H1 (cell line): Measurements from ENCODE around the gene AKAP7. TPM values are rescaled to one million over a fixed set of nuclear protein-coding genes. Genes with fewer than 3 reads are reported as not detected.
"Not testable (repeated sequence)": the region's sequence is repeated elsewhere in the genome, so short reads cannot be mapped to it uniquely, and the experiment has no call there.

Source experiments
- CTCF ChIA-PET: fragments of 300-600 bp; sonication (Branson Sonifier 250); formaldehyde crosslinking; loops from one replicate; lab custom pipeline; 2021; ENCODE audit not compliant: partially characterized antibody; lab: Charles Lee
- POLR2A ChIA-PET: fragments of 300-600 bp; sonication (Branson Sonifier 250); formaldehyde crosslinking; loops from one replicate; lab custom pipeline; 2021; ENCODE audit warnings: inconsistent platforms; ENCODE audit not compliant: partially characterized antibody; lab: Charles Lee
- DNase-seq, 2 experiments: peaks; one replicate each; pipeline versions ENCODE4 v3.0.0 to v3.0.0-alpha.2; 2010 to 2022; ENCODE audit warnings: low spot score in 2 of 2, low read depth in 1 of 2, mixed read lengths in 1 of 2
- FAIRE-seq: peaks from 2 replicates; lab custom pipeline; 2011; peaks lifted over from hg19 to GRCh38; lab: Jason Lieb, UNC
- H2AFZ ChIP-seq: 2 replicates; pipeline ENCODE4 v1.8.1; 2012; ENCODE audit warnings: low read length, inconsistent platforms
- H2AK5ac ChIP-seq: 2 replicates; pipeline ENCODE4 v1.6.1; 2013; ENCODE audit warnings: low read depth, low read length
- H2BK120ac ChIP-seq: replicated peaks from 2 replicates; pipeline ENCODE3; 2013; ENCODE audit warnings: low read depth, low read length, inconsistent platforms
- H2BK12ac ChIP-seq: 2 replicates; pipeline ENCODE4 v1.6.1; 2013; ENCODE audit warnings: low read depth, low read length
- H2BK15ac ChIP-seq: 2 replicates; pipeline ENCODE4 v1.6.1; 2013; ENCODE audit warnings: low read length
- H2BK20ac ChIP-seq: 2 replicates; pipeline ENCODE4 v1.6.1; 2013; ENCODE audit warnings: low read length
- H2BK5ac ChIP-seq: 2 replicates; pipeline ENCODE4 v1.6.1; 2013; ENCODE audit warnings: low read depth, low read length
- H3K14ac ChIP-seq: 2 replicates; pipeline ENCODE4 v1.6.1; 2013; ENCODE audit warnings: inconsistent platforms; ENCODE audit not compliant: insufficient read length
- H3K18ac ChIP-seq: 2 replicates; pipeline ENCODE4 v1.6.1; 2013; ENCODE audit warnings: low read length; ENCODE audit errors: extremely low read depth
- H3K23ac ChIP-seq: 2 replicates; pipeline ENCODE4 v1.6.1; 2013; ENCODE audit warnings: inconsistent platforms; ENCODE audit not compliant: insufficient read length
- H3K23me2 ChIP-seq: 2 replicates; pipeline ENCODE4 v1.6.1; 2013; ENCODE audit warnings: low read depth, low read length
- H3K27ac ChIP-seq: 2 replicates; pipeline ENCODE4 v1.6.1; 2011; ENCODE audit warnings: low read depth, low read length, inconsistent platforms
- H3K27me3 ChIP-seq, 4 experiments: replicated peaks in 1 of 4; 1 replicate in 1 of 4; 2 replicates in 3 of 4; pipeline versions ENCODE4 v1.6.1 to v1.8.1; 2011 to 2013; ENCODE audit warnings: low read length in 3 of 4, mild to moderate bottlenecking in 3 of 4, inconsistent platforms in 2 of 4, mixed read lengths in 2 of 4, moderate library complexity in 1 of 4; ENCODE audit not compliant: control insufficient read depth in 3 of 4, insufficient read depth in 3 of 4; ENCODE audit errors: extremely low read depth in 1 of 4
- H3K36me3 ChIP-seq, 4 experiments: 2 replicates each; pipeline versions ENCODE4 v1.6.1 to v1.8.1; 2011 to 2013; ENCODE audit warnings: mild to moderate bottlenecking in 4 of 4, low read length in 3 of 4, moderate library complexity in 2 of 4, control low read depth in 1 of 4, inconsistent platforms in 1 of 4; ENCODE audit not compliant: insufficient read depth in 4 of 4, control insufficient read depth in 2 of 4
- H3K4ac ChIP-seq: replicated peaks from 2 replicates; pipeline ENCODE3; 2013; ENCODE audit warnings: low read length, low read depth, mixed read lengths, inconsistent platforms; ENCODE audit not compliant: insufficient read length
- H3K4me1 ChIP-seq, 4 experiments: replicated peaks in 1 of 4; 1 replicate in 1 of 4; 2 replicates in 3 of 4; pipeline versions ENCODE4 v1.6.1 to v1.8.1; 2011 to 2013; ENCODE audit warnings: low read length in 3 of 4, inconsistent platforms in 2 of 4, mixed read lengths in 1 of 4; ENCODE audit not compliant: insufficient read depth in 4 of 4, control insufficient read depth in 3 of 4
- H3K4me2 ChIP-seq, 2 experiments: 2 replicates each; pipeline versions ENCODE4 v1.6.1 to v1.8.1; 2011 to 2013; ENCODE audit warnings: low read depth in 2 of 2, low read length in 2 of 2, control low read depth in 1 of 2, inconsistent platforms in 1 of 2, mild to moderate bottlenecking in 1 of 2; ENCODE audit not compliant: insufficient read depth in 1 of 2
- H3K4me3 ChIP-seq, 4 experiments: fragments of 200-600, 300-600 bp in 1 of 4; sonication (generic), shearing (Covaris generic), sonication (Bioruptor Twin) in 1 of 4; 2 replicates each; pipeline versions ENCODE4 v1.5.1 to v1.8.1; 2011 to 2016; ENCODE audit warnings: low read length in 4 of 4, low read depth in 3 of 4, control low read depth in 2 of 4, inconsistent platforms in 2 of 4, mild to moderate bottlenecking in 2 of 4, mixed read lengths in 1 of 4, moderate library complexity in 1 of 4; ENCODE audit not compliant: insufficient read depth in 2 of 4; ENCODE audit errors: extremely low read depth in 1 of 4
- H3K56ac ChIP-seq: replicated peaks from 2 replicates; pipeline ENCODE3; 2013; ENCODE audit warnings: low read depth, mild to moderate bottlenecking, mixed read lengths, low read length, inconsistent platforms; ENCODE audit not compliant: insufficient read length
- H3K79me1 ChIP-seq: 2 replicates; pipeline ENCODE4 v1.6.1; 2013; ENCODE audit warnings: low read depth, low read length, control low read depth
- H3K79me2 ChIP-seq, 2 experiments: 2 replicates each; pipeline versions ENCODE4 v1.6.1 to v1.8.1; 2012 to 2013; ENCODE audit warnings: low read length in 2 of 2, mild to moderate bottlenecking in 2 of 2, inconsistent platforms in 1 of 2; ENCODE audit not compliant: insufficient read depth in 2 of 2, control insufficient read depth in 1 of 2
- H3K9ac ChIP-seq, 4 experiments: replicated peaks in 1 of 4; 1 replicate in 1 of 4; 2 replicates in 3 of 4; pipeline versions ENCODE4 v1.6.1 to v1.8.1; 2011 to 2013; ENCODE audit warnings: low read depth in 3 of 4, low read length in 3 of 4, control low read depth in 2 of 4, mild to moderate bottlenecking in 2 of 4, moderate library complexity in 2 of 4, inconsistent platforms in 1 of 4; ENCODE audit errors: extremely low read depth in 1 of 4
- H3K9me3 ChIP-seq, 2 experiments: 2 replicates each; pipeline versions ENCODE4 v1.6.1 to v1.8.1; 2012 to 2013; ENCODE audit warnings: mild to moderate bottlenecking in 2 of 2, moderate library complexity in 2 of 2, control low read depth in 1 of 2, inconsistent platforms in 1 of 2, low read depth in 1 of 2, low read length in 1 of 2, mixed read lengths in 1 of 2; ENCODE audit not compliant: insufficient read depth in 2 of 2
- H4K20me1 ChIP-seq, 2 experiments: replicated peaks in 1 of 2; 2 replicates each; pipeline versions ENCODE3 to v1.8.1; 2011 to 2013; ENCODE audit warnings: inconsistent platforms in 2 of 2, low read length in 2 of 2, mild to moderate bottlenecking in 1 of 2; ENCODE audit not compliant: insufficient read depth in 2 of 2, control insufficient read depth in 1 of 2
- H4K5ac ChIP-seq: 2 replicates; pipeline ENCODE4 v1.6.1; 2013; ENCODE audit warnings: low read length, low read depth, mixed read lengths, inconsistent platforms; ENCODE audit not compliant: insufficient read length
- H4K8ac ChIP-seq: 2 replicates; pipeline ENCODE4 v1.8.0; 2013; ENCODE audit warnings: mild to moderate bottlenecking, moderate library complexity, low read length, inconsistent platforms; ENCODE audit not compliant: insufficient read depth; ENCODE audit errors: extremely low read depth
- H4K91ac ChIP-seq: replicated peaks from 2 replicates; pipeline ENCODE3; 2013; ENCODE audit warnings: low read length, mixed read lengths, inconsistent platforms; ENCODE audit not compliant: insufficient read length
- WGBS, 2 experiments: shearing (Covaris generic) in 1 of 2; methylation state at CpG; one replicate each; pipeline versions ENCODE4 v1.1.6 to v1.1.7; 2013 to 2015; ENCODE audit warnings: low lambda C conversion rate in 2 of 2, mixed read lengths in 2 of 2, inconsistent platforms in 1 of 2, low coverage in 1 of 2, missing lambda C conversion rate in 1 of 2; ENCODE audit not compliant: insufficient replicate concordance in 2 of 2, insufficient coverage in 1 of 2, insufficient read length in 1 of 2; ENCODE audit errors: extremely low coverage in 1 of 2, missing lambda C conversion rate in 1 of 2; 5-methylcytosine and 5-hydroxymethylcytosine counted together
- polyA plus RNA-seq, 7 experiments: library from polyadenylated mRNA; depleted of rRNA in 3 of 7; stranded (reverse) in 5 of 7; unstranded in 2 of 7; fragments of >200 nt in 5 of 7; fragments of 200-250 nt in 2 of 7; gene quantifications; 1 replicate in 5 of 7; 2 replicates in 1 of 7; 4 replicates in 1 of 7; pipeline versions ENCODE4 v1.2.1 to v1.2.3, GENCODE V29; 2011 to 2013; ENCODE audit warnings: missing spikeins in 2 of 7, mixed read lengths in 2 of 7
- total RNA-seq: library from RNA; stranded (reverse); fragmentation: NEBNext Ultra II Directional; extraction: Animal tissue kit (Norgen Biotek cat#: 25700); gene quantifications from 2 replicates; pipeline ENCODE4 v1.2.1, GENCODE V29; 2021
- TF ChIP-seq, protein P1 (sequence below): IDR thresholded peaks from 2 replicates; pipeline ENCODE4 v1.6.1; 2011; ENCODE audit warnings: low read depth, mild to moderate bottlenecking, low read length; ENCODE audit not compliant: insufficient read depth

Gene AKAP7
- total and polyA plus RNA-seq, 2 of the 8 experiments (the other 6 are each of a cell fraction or from before 2014, with no cell fraction given), result 4.7 to 16.9 TPM

DNA sequence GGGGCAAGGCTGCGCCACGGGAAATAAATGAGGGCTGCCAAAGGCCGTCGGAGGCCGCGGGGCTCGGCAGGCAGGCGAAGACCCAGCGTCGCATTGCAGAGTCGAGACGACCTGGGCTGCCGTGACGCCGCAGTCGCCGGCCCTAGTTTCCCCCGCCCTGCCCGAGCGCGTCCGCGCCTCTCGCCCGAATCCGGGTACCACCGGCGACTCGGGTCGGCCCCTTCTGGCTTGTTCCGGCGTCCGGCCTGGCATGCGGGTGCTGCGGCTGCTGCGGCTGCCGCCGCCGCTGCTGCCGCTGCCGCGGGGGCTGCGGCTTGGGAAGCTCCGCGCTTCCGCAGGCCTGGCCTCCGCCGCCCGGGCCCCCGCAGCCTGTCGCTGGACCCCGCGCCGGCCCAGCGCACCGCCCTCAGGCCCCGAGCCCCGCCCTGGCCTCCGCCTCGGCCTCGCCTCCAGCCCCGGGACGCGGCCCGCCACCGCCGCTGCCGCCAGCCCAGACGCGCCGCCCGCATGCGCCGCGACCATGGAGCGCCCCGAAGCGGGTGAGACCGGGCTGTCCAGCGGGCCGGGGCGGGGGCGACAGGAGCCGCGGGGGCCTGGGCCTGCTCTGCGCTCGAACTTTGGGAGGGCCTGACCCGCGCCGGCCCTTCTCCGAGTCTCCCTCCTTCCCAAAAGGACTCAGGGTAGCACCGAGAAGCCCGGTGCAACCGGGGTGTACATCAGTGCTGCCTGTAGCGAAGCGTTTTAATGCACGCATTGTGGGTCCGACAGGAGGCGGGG, at the start of gene AKAP7 (continued):
- TF ChIP-seq, protein P1, sequence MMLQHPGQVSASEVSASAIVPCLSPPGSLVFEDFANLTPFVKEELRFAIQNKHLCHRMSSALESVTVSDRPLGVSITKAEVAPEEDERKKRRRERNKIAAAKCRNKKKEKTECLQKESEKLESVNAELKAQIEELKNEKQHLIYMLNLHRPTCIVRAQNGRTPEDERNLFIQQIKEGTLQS, result no peak

DNA sequence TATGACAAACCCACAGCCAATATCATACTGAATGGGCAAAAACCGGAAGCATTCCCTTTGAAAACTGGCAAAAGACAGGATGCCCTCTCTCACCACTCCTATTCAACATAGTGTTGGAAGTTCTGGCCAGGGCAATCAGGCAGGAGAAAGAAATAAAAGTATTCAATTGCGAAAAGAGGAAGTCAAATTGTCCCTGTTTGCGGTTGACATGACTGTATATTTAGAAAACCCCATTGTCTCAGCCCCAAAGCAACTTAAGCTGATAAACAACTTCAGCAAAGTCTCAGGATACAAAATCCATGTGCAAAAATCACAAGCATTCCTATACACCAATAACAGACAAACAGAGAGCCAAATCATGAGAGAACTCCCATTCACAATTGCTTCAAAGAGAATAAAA, 44.9 kb upstream of the AKAP7 start:
- H2BK120ac ChIP-seq, POLR2A ChIA-PET, DNase-seq, H3K27ac ChIP-seq, H3K4me1 ChIP-seq, H4K8ac ChIP-seq, FAIRE-seq, H2AK5ac ChIP-seq, H2BK12ac ChIP-seq, H3K23ac ChIP-seq, CTCF ChIA-PET, H3K79me2 ChIP-seq, H2AFZ ChIP-seq, H3K56ac ChIP-seq, H2BK15ac ChIP-seq, H4K5ac ChIP-seq, H3K9ac ChIP-seq, H3K79me1 ChIP-seq, H4K20me1 ChIP-seq, H3K14ac ChIP-seq, H2BK20ac ChIP-seq, H4K91ac ChIP-seq, H3K4me2 ChIP-seq, H2BK5ac ChIP-seq, H3K36me3 ChIP-seq, H3K18ac ChIP-seq, H3K4ac ChIP-seq, H3K23me2 ChIP-seq, H3K4me3 ChIP-seq, H3K27me3 ChIP-seq: not testable (repeated sequence)
- H3K9me3 ChIP-seq, result peaks cover 10 to 12% of the 10 kb centered on the region in 2 experiments
- 93% methylated on average over 3 of the region's 3 CpGs; no CpG with 5 or more reads in 1 of the 2 experiments for WGBS, 2 experiments
